Measurements from ENCODE around the gene HECTD3.

DNA sequence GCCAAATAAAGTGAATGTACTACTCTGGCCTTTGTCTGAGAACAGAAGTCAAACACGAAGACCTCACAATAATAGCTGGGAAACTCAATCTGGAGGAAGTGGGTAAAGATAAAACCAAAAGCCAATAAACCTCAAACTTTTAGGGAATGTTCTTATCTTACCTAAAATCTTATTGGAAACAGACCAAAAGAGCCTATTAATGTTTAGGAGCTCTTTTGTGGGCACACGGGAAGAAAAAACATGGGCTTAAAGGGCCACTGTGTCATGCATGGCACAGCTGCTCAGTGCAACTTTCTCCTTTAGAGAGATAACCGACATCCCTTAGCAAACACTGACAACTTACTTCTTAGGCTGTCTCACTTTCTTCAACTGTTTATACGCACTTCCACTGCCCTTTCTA is 40.8 kb downstream of the HECTD3 start:
- TF ChIP-seq CTCF (conservative IDR thresholded peaks at IDR 0.05) = no peak
- TF ChIP-seq EZH2 (IDR thresholded peaks at IDR 0.05; ENCODE audit: low read depth) = no peak
